Measurements from ENCODE around the gene PRSS27.

PRSS27 gene

DNA sequence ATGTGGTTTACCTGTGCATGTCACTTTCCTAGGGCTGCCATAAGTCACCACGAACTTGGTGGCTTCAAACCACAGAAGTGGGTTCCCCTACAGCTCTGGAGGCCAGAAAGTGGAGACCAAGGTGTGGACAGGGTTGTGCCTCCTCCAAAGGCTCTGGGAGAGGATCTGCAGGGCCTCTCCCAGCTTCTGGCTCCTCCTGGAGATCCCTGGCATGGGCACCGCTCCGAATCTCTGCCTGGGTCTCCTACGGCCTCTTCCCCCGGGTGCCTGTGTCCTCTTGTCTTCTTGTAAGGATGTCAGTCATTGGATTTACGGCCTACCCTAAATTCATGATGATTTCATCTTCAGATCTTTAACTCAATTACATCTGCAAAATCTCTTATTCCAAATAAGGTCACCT is 29.9 kb upstream of the PRSS27 start:
- no peak for DNase-seq

DNA sequence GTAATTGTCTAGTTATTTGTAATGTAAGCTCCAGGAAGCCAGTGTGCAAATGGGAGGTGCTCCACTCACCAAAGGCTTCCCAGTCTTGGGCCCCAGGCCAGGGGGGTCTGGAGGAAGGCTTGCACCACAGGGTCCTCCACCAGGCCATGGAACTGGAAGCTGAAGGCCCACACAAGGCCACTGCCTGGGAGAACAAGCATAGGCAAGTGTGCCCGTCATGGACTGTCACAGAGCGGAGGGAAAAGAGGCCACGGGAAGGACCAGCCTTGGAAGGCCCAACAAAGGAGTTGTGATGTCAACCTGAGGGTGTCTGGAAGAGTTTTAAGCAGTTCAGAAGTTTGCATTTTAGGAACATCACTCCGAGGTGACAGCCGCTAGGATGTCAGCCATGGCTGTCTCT is 29.5 kb upstream of the PRSS27 start:
- DNase-seq: no peak

DNA sequence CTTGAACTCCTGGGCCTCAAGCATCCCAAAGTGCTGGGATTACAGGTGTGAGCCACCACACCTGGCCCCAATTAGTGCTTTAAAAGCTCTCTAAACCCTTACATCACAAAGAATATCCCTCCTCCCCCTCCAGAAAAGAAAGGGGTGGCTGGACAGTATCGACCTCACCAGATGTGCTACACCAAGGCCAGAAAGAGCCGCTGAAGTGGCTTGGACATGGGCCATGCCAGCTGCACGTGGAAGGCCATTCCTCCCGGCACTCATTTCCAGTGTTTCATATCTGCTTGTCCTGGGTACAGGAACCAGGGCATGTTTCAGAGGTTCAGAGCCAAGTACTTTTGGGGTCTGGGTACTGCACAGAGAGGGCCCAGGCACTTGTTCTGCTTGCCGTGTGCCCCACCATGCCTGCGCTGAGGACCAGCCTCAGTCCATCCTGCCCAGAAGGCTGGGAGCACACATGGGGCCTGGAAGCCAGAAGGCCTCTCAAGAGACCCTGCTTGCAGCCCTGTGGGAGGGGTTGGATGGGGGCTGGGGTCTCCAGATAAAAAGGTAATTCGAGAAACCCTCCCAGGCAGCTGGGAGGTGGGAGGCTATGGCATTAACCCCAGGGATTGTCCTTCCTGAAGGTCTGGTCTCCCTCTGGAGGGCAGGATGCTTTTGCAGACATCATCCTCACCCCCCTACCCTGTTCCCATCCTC is 28.9 kb upstream of the PRSS27 start:
- no peak for DNase-seq

DNA sequence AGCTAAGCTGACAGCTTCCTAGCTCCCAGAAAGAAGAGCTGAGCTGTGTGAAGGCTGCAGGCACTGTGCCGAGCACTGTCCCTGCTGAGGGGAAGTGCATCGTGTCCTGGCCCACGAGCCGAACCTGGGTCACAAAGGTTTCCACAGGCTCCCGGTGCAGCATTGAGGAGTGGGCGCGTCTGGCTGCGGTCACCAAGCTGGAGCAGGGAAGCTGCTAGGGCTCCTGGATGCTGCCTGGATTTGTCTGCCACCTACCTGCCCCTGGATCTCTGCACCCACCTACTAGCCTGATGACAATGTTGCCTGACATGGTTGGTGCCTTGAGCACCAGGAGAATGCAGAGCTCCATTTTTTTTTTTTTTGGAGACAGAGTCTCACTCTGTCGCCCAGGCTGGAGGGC is 25.9 kb upstream of the PRSS27 start:
- DNase-seq: no peak

DNA sequence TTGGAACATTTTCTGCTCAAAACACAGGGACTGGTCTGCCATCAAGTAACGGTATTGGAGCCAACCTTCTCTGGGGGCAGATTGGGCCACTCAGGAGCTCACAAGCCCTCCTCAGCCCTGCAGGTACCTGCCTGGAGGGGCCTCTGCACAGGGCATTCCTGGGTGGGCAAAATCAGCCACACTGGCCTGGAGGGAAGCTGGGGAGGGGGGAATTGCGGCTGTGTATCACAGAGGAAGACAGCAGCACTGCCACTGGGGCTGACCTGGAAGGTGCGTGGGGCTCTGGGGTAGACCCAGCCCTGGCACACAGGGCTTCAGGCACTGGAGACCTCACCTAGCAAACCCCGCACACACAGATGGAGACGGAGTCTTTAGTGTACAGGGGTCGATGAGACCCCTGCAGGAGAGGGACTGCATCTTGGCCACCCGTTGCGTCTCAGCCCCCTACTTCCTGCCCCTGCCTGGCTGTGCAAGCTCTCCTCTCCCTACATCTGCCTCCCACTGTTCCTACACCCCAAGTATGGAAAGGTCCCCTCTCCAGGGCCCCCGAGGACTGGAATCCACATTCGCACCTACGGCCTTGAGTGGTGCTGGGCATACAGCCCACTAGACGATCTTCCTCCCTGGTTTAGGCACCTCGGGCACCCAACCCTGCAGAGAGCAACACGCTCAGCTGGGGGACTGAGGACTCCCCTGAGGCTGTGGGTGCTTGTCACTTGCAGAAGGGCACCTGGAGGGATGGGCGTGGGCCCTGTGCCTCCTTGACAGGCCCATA is 25.3 kb upstream of the PRSS27 start:
- no peak for DNase-seq

DNA sequence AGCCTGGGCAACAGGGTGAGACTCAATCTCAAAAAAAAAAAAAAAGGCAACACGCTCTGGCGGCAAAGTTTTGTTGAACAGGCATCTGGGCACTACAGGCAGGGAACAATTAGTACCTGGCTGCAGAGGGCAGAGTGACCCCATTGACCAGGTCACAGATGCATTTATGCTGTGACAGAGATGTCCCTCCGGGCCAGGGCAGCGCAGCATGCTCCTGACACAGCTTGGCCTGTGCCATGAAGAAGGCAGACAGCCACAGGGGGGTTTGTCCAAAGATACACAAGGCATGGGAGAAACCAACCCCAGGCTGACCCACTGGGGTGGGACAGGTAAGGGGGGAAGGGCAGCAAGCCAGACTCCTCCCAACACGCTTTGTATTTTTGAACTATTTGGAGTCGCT is 24.7 kb upstream of the PRSS27 start:
- no peak for DNase-seq

DNA sequence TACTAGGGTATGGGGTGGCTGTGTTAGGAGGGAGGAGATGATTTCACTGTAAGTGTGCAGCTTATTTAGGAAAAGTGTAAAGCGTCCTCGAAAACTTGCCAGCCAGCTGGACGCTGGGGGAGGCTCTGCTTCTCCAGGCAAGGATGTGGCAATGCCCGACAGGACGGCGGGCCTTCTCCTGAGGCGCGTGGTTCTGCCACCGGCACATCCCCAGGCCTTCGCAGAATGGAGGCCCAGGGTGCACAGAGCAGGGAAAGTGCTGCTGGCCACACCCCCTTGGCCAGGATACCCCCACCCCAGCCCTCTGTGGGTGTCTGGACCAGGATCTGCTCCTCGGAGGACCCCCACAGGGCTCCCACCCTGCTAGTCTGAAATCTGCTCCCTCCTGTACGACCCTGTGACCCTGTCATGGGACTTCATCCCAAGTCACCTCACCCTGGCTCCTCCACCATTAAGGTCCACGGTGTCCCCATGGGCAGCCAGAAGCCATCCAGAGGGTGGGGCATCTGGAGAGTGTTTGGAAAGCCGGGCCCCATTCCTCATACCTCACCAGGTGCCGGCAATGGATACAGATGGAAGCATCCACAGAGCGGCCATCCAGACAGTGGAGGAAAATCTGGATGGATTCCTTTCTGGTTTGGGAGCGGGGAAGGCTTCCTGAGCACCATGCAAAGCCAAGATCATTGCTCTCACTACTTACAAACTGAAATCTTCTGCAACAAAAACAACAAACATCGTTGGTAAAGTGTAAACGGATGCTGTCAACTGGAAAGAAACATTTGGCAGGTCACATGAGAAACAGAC is 23.2 kb upstream of the PRSS27 start:
- no peak for DNase-seq

DNA sequence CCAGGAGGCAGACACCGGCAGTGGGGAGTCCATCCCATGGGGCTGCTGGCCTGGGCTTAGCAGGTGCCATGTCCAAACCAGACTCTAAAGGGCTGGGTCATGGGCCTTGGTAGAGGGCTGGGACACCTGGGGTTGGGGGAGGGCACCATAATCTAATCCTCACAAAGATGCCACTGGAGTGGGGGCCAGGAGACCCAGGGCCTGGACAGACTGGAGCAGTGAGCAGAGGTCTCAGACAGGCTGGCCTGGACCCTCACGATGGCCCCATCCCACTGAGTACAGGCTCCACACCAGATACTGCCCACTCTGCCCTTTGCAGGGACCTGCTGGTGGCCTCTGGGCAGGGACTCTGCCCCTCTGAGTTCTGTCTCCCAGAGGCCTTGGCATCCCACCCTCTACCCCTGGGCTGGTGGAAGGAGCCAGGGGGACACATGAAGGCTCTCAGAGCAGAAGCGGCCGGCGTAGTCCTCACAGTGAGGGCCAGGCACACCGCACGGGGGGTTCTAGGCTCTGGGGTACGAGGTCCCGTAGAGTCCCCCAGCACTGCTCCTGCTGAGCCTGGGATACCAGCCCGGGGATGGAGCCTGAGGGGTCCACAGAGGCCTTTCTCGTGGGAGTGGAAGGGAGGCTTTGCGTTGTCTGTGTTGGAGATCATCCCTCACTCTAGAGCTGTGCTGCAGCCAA is 22.4 kb upstream of the PRSS27 start:
- DNase-seq: no peak

DNA sequence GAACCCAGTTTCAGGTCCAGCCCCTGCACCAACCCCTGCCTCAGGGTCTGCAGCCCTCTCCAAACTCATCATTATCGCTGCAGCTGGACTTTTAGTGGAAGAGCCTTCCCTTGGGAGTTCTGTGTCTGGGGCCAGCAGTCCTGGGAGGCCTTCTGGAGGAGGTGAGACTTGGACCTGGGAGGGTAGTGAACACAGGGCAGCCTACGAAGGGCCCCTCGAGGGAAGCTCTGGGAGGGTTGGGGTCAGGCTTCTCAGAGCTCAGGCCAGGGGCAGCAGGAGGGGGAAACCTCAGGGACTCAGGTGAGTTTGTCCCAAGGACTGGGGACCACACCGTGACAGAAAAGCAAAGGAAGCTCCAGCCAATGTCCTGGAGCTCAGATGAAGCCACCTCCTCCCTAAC is 21.1 kb upstream of the PRSS27 start:
- no peak for DNase-seq

DNA sequence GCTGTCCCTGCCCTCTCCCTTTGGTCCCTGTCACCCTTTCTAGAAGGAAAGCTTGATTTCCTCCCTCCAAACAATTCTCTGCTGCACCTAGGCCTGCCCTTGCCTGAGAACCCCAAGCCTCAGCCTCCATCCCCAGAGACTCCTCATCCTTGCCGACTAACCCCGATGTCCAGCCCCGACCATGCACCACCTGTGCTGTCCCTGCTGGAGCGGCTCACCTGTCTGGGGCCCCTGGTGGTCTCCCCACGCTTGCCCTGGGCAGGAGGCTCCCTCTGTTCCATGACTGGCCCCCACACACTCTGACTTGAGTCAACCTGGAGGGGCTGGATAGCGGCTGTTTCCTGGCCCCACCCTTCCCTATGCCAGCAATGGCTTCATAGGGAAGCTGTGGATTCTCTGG is 20.5 kb upstream of the PRSS27 start:
- no peak for DNase-seq

DNA sequence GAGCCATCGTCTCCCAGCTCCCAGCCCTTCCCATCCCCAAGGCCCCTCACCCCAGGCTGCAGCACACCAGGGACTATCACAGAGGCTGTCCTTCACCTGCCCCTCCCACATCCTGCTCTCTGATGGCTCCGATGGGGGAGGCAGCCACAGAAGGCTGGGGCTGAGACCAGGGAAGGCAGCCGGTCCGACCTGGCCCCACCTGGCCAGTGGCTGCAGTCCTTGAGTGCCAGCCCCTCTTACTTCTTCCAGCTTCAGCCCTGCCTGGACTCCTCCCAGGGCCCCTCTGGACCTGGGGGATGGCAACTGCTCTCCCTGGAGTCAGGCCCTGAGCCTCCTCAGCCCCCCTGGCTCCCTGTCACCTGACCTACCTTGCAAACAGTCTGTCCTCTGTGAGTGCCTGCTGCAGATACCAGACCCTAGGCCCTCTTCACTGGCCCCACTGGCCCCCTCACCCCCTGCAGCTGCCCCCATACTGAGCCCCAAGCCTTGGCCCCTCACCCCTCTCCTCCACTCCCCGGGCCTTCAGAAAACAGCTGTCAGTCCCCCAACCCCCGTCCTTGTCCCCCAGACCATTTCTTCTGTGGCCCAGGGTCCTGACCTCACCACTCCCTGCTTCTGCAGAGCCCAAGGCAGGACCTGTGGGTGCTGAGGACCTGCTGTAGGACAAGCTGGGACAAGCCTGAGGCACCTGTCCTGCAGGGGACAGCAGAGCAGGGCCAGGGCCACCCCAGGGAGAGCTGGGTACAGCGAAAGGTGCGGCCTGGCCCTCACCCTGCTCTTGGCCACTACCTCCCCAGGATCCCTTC is 19.8 kb upstream of the PRSS27 start:
- DNase-seq: no peak

DNA sequence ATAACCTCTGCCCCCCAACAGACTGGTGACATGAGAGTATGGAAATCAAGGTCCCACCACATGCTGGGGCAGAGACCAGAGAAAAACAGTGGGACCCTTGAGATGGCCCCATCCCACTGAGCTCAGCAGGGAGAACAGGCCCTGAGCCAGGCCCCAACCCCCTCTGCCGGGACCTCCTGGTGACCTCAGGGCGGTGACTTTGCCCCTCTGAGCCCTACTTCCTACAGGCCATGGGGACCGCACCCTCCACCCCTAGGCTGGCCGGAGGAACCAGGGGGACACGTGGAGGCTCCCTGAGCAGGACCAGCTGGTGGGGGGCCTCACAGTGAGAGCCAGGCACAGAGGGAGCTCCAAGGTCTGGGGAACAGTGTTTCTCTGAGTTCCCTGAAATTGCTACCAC is 18.6 kb upstream of the PRSS27 start:
- DNase-seq: no peak

DNA sequence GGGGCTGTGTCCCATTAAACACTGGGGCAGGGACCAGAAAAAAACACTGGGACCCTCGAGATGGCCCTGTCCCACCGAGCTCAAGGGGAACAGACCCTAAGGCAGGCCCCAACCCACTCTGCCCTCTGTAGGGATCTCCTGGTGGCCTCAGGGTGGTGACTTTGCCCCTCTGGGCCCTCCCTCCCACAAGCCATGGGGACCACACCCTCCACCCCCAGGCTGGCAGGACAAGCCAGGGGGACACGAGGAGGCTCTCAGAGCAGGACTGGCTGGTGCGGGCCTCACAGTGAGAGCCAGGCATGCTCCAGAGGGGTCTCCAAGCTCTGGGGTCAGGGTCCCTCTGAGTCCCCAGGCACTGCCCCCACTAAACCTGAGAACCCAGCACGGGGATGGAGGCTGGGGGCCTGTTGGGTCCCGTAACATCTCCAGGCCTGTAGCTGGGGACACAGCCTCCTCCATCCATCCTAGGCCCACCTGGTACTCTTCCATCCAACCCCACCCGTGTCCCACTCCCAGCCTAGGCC is 17.9 kb upstream of the PRSS27 start:
- DNase-seq: no peak

DNA sequence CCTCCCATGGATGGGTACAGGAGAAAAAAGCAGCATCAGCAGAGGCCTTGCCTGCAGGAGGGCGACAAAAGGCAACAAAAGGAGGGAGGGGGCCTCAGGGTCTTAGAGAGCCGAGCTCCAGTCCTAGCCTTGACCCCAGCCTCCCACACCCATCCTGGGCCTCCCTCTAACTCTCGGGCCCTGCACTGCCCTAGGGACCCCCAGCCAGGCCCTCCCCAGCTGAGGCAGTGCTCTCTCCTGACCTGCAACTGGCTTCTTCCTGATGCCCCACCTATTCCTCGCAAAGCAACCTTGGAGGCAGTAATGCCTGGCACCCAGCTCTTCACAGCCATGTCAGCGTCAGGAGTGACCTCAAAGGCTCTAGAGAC is 17.2 kb upstream of the PRSS27 start:
- no peak for DNase-seq

DNA sequence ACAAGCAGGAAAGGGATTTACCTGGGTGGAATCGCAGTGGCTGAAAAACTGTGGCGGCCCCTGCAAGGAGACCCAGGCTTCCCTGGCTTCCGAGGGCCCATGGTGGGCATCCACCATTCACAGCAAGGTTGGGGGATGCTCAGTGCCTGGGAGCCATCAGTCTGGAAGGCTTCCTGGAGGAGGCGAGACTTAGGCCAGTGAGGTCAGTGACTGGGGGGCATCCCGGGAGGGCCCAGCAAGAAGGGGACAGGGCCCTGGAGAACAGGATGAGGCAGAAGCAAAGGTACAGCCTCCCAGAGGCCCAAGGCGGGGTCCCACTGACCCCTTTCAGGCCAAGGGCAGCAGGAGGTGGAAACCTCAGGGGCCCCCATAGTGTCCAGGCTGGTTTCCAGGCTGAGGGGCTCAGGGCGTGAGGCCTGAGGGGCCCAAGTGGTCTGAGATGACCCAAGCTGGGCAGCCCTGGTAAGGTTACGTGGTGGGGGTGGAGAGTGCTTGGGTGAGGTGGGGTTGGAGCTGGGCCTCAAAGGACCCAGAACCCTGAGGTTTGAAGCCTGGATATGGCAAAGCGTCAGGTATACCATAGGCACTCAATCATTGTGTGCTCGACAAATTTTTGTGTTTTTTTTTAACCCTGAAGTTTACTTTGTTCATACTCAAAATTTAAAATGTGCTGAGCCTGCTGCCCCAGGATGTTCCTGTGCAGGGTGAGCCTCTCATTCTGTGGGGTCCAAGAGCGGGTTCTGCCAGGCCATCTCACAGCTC is 16.6 kb upstream of the PRSS27 start:
- no peak for DNase-seq

DNA sequence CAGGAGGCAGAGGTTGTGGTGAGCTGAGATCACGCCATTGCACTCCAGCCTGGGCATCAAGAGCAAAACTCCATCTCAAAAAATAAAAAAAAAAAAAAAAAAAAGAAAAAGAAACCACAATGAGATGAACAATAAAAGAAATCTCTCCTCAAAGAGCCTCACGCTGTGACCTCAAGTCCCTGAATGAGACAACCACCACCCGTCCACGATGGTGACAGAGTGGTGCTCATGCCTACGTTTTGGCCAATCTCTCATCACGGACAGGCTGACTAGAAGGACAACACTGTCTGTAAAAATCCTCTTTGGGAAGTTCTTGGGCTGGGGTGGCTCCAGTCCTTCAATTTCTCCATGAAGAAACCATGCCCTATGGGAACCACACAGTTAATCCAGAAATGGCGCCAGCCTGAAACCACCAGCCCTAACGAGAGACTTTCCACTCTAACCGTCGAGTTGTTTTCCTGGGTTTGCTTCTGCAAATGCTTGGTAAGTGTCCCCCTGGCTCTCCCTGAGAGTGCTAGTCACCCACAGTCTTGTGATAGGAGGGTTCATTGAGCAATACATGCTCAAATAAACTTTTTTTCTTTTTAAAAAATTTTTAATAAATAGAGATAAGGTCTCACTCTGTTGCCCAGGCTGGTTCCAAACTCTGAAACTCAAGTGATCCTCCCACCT is 15.0 kb upstream of the PRSS27 start:
- no peak for DNase-seq

DNA sequence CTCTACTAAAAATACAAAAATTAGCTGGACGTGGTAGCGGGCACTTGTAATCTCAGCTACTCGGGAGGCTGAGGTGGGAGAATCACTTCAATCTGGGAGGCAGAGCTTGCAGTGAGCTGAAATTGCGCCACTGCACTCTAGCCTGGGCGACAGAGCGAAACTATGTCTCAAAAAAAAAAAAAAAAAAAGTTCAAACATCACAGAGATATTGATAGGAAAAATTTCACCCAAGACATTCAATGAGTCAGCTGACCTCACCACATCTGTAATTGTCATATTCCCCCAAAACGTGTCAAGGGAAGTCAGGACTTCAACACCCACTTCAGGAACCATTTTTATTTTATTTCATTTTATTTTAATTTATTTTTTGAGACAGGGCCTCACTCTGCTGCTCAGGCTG is 8.0 kb upstream of the PRSS27 start:
- DNase-seq: no peak

DNA sequence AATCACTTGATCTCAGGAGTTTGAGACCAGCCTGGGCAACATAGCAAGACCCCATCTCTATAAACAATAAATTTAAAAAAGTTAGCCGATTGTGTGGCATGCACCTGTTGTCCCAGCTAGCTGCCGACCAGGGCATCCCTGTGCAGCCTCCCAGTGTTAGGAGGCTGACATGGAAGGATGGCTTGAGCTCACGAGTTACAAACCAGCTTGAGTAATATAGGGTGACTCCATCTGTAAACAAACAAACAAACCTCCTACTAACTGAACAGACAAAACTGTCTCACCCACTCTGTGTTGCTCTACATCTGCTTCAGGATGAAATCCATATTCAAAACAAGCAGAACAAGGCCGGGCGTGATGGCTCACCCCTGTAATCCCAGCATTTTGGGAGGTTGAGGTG is 6.9 kb upstream of the PRSS27 start:
- DNase-seq: no peak

DNA sequence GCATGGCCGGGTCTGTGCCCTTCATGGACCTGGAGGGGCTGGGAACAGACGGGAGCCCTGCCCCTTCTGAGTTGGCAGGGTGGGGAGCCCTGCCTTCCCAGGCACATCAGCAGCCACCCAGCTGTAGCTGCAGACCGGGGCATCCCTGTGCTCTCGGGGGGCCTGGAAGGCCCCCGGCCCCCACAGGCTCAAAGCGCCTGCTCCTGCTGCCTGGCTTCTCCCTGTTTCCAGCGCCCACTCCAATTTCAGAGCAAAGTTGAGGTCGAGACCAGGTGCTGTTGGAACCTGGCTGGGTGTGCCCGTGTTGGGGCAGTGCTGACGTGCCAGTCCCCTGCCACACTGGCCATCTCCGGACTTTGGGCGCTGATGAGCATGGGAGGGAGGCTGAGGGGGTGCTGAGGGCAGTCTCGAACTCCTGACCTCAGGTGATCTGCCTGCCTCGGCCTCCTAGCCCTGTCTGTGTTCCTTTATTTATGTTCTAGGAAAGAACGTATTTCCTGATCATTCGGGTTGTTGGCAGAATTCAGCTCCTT is 4.9 kb upstream of the PRSS27 start:
- peak; percentile 17 for DNase-seq

DNA sequence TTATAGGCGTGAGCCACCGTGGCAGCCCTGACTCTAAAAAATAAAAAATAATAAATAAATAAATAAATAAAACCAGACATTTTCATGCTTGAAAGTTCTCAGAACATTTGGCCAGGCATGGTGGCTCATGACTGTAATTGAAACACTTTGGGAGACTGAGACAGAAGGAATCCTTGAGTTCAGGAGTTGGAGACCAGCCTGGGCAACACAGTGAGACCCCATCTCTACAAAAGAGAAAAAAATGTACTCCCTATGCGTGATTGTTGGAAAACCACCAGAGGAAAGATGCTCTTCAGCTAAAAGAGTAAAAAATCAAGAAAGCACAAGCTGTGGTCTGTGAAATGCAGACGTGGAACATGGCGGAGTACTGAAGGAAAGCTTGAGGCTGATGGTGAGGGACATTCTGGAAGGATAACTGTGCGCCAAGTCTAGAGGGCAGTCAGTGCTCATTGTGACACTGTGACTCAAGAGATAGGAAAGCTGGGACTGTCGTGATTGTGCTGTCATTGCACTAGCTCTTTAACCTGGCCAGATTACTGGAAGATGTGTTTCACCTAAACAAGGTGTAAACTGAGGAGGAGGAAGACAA is 4.2 kb upstream of the PRSS27 start:
- DNase-seq: no peak
